HepG2 (cell line): ENCODE data around the gene ZNF132. TPM values are rescaled to one million over a fixed set of nuclear protein-coding genes. Genes with fewer than 3 reads are reported as not detected.

Source experiments
- FOXP1 ChIP-seq, 2 experiments: fragments of 450-650 bp in 1 of 2; IDR thresholded peaks; 2 replicates each; pipeline ENCODE4 v1.6.1; 2017 to 2018; ENCODE audit warnings: antibody characterized with exemption in 1 of 2
- JARID2 ChIP-seq: sonication (generic); formaldehyde crosslinking; IDR thresholded peaks from 2 replicates; pipeline ENCODE4 v1.8.1; 2023; ENCODE audit warnings: missing genetic modification reagents, inconsistent platforms; ENCODE audit not compliant: insufficient replicate concordance
- MTA1 ChIP-seq: sonication (generic); formaldehyde crosslinking; IDR thresholded peaks from 2 replicates; pipeline ENCODE4 v1.4.0; 2020; ENCODE audit warnings: missing genetic modification reagents, mild to moderate bottlenecking, borderline replicate concordance
- RBM39 ChIP-seq: fragments of 200-400 bp; formaldehyde crosslinking; IDR thresholded peaks from one replicate; pipeline ENCODE4 v1.6.1; 2018; ENCODE audit warnings: antibody characterized with exemption, mild to moderate bottlenecking, low read depth, low read length; ENCODE audit not compliant: poor library complexity, severe bottlenecking
- SKI ChIP-seq: fragments of 450-650 bp; IDR thresholded peaks from one replicate; pipeline ENCODE4 v1.6.1; 2018; ENCODE audit warnings: mild to moderate bottlenecking; ENCODE audit not compliant: partially characterized antibody
- SOX6 ChIP-seq, 2 experiments: fragments of 450-650 bp in 1 of 2; sonication (generic) in 1 of 2; formaldehyde crosslinking in 1 of 2; IDR thresholded peaks; 2 replicates each; pipeline versions ENCODE4 v1.4.0 to v1.6.1; 2017 to 2020; ENCODE audit warnings: antibody characterized with exemption in 1 of 2, mild to moderate bottlenecking in 1 of 2, missing genetic modification reagents in 1 of 2
- SP5 ChIP-seq: IDR thresholded peaks from 2 replicates; pipeline ENCODE4 v1.6.1; 2016; ENCODE audit warnings: low read depth, borderline replicate concordance
- ZBTB21 ChIP-seq: sonication (generic); formaldehyde crosslinking; IDR thresholded peaks from 2 replicates; pipeline ENCODE4 v1.4.0; 2020; ENCODE audit warnings: missing genetic modification reagents
- ZBTB7B ChIP-seq: sonication (generic); formaldehyde crosslinking; IDR thresholded peaks from 2 replicates; pipeline ENCODE4 v1.4.0; 2020; ENCODE audit warnings: missing genetic modification reagents
- ZFX ChIP-seq: sonication (generic); formaldehyde crosslinking; IDR thresholded peaks from 2 replicates; pipeline ENCODE4 v1.4.0; 2020; ENCODE audit warnings: mild to moderate bottlenecking, low read depth, missing genetic modification reagents, moderate library complexity
- ZFYVE20 ChIP-seq: sonication (generic); formaldehyde crosslinking; IDR thresholded peaks from 2 replicates; pipeline ENCODE4 v1.8.0; 2023; ENCODE audit warnings: low read depth, mild to moderate bottlenecking, moderate library complexity, missing genetic modification reagents, borderline replicate concordance
- ZNF160 ChIP-seq: sonication (generic); formaldehyde crosslinking; IDR thresholded peaks from 2 replicates; pipeline ENCODE4 v1.8.0; 2022; ENCODE audit warnings: mild to moderate bottlenecking, inconsistent platforms, missing genetic modification reagents
- ZNF567 ChIP-seq: sonication (generic); formaldehyde crosslinking; IDR thresholded peaks from 2 replicates; pipeline ENCODE4 v1.8.1; 2023; ENCODE audit warnings: mild to moderate bottlenecking, missing genetic modification reagents, borderline replicate concordance
- ZSCAN20 ChIP-seq: sonication (generic); formaldehyde crosslinking; IDR thresholded peaks from 2 replicates; pipeline ENCODE4 v1.4.0; 2020; ENCODE audit warnings: missing genetic modification reagents, mild to moderate bottlenecking, borderline replicate concordance
- polyA plus RNA-seq, 8 experiments: library from polyadenylated mRNA; depleted of rRNA in 3 of 8; stranded (reverse) in 7 of 8; unstranded in 1 of 8; fragments of >200 nt; fragmentation: Illumina TruSeq in 4 of 8; extraction: Trizol in 4 of 8; gene quantifications; 2 replicates each; pipeline versions ENCODE4 v1.2.1 to v1.2.3, GENCODE V29; 2011 to 2016; ENCODE audit warnings: low read depth in 4 of 8, missing spikeins in 1 of 8, mixed read lengths in 1 of 8; ENCODE audit not compliant: insufficient read depth in 1 of 8
- total RNA-seq, 5 experiments: library from RNA; depleted of rRNA; stranded (reverse); fragments of >200 nt; fragmentation: Illumina TruSeq; extraction: Trizol; gene quantifications; 2 replicates each; pipeline ENCODE4 v1.2.3, GENCODE V29; 2016; ENCODE audit warnings: low read depth in 1 of 5
- TF ChIP-seq, protein P1 (sequence below): sonication (generic); formaldehyde crosslinking; IDR thresholded peaks from 2 replicates; pipeline ENCODE4 v1.8.0; 2022; ENCODE audit warnings: low read depth, missing genetic modification reagents
- TF ChIP-seq, protein P2 (sequence below): sonication (generic); formaldehyde crosslinking; IDR thresholded peaks from 2 replicates; pipeline ENCODE4 v1.5.0; 2020; ENCODE audit warnings: mild to moderate bottlenecking, missing genetic modification reagents
- TF ChIP-seq, protein P3 (sequence below): sonication (generic); formaldehyde crosslinking; IDR thresholded peaks from 2 replicates; pipeline ENCODE4 v1.5.1; 2020; ENCODE audit warnings: mild to moderate bottlenecking, moderate library complexity, missing genetic modification reagents
- TF ChIP-seq, protein P4 (sequence below): sonication (generic); formaldehyde crosslinking; IDR thresholded peaks from 2 replicates; pipeline ENCODE4 v1.4.0; 2020; ENCODE audit warnings: low read depth, missing genetic modification reagents

ZNF132 gene
- total and polyA plus RNA-seq, 2 of the 13 experiments (the other 11 are each of a cell fraction or from before 2014, with no cell fraction given): not detected

DNA sequence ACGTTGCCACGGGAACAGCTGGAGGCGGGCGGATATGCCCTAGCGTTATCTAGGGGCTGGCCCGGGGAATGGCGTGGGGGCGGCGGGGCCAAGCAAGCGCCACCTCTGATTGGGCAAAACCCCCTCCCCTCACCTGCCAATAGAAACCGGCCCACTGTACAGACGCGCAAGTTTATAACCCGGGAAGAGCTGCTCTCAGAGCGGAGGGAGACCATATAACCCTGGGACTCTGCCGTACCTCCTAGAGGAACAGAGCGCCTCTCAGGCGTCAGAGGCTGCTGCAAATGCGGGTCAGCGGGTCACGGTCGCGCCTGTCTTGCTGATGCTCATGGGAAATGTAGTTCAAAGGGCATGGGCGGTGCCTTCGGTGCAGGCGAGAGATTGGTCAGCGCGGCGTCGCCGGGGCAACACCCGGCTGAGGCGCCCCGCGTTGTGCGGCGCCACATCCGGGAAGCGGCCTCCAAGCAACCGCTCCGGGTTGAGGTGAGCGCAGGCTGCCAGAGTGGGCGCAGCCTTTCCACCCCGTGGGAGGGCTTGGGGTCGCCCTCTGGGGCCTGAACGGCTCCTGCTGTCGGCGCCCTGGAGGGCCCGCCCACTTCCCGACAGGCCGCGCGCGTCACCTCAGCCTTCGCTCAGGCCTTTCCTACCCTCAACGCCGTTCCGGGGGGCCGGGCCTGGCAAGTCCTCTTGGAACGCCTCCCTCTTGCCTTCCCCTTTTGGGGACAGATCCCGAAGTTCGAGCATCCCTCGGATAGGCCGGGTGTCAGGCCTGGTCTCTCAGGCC, 36.0 kb upstream of the ZNF132 start, which contains the start of gene ZNF446 (continued):
- TF ChIP-seq ZFX (CRISPR knock-in tag) (peak; percentile 91), SP5 (CRISPR knock-in tag) (no peak), MTA1 (CRISPR knock-in tag) (peak; percentile 34; the same call in 1 of the 2 replicates), JARID2 (no peak), ZBTB21 (CRISPR knock-in tag) (no peak), ZNF160 (CRISPR knock-in tag) (peak; percentile 56; the same call in 1 of the 2 replicates), SOX6 (IDR thresholded peaks at IDR 0.05) (no peak), SOX6 (CRISPR knock-in tag; IDR thresholded peaks at IDR 0.05) (peak; percentile 60), FOXP1 (IDR thresholded peaks at IDR 0.05) (no peak), FOXP1 (CRISPR knock-in tag; IDR thresholded peaks at IDR 0.05) (no peak), SKI (peak; percentile 37), ZFYVE20 (CRISPR knock-in tag) (no peak), ZBTB7B (CRISPR knock-in tag) (peak; percentile 73; the same call in 1 of the 2 replicates), RBM39 (peak; percentile 59), ZSCAN20 (CRISPR knock-in tag) (peak; percentile 49; the same call in 1 of the 2 replicates), ZNF567 (CRISPR knock-in tag) (peak; percentile 83; the same call in 1 of the 2 replicates)
- TF ChIP-seq, protein P1, sequence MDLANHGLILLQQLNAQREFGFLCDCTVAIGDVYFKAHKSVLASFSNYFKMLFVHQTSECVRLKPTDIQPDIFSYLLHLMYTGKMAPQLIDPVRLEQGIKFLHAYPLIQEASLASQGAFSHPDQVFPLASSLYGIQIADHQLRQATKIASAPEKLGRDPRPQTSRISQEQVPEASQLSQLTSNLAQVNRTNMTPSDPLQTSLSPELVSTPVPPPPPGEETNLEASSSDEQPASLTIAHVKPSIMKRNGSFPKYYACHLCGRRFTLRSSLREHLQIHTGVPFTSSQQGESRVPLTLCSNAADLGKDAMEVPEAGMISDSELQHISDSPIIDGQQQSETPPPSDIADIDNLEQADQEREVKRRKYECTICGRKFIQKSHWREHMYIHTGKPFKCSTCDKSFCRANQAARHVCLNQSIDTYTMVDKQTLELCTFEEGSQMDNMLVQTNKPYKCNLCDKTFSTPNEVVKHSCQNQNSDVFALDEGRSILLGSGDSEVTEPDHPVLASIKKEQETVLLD (CRISPR knock-in tag): no peak
- TF ChIP-seq, protein P2, sequence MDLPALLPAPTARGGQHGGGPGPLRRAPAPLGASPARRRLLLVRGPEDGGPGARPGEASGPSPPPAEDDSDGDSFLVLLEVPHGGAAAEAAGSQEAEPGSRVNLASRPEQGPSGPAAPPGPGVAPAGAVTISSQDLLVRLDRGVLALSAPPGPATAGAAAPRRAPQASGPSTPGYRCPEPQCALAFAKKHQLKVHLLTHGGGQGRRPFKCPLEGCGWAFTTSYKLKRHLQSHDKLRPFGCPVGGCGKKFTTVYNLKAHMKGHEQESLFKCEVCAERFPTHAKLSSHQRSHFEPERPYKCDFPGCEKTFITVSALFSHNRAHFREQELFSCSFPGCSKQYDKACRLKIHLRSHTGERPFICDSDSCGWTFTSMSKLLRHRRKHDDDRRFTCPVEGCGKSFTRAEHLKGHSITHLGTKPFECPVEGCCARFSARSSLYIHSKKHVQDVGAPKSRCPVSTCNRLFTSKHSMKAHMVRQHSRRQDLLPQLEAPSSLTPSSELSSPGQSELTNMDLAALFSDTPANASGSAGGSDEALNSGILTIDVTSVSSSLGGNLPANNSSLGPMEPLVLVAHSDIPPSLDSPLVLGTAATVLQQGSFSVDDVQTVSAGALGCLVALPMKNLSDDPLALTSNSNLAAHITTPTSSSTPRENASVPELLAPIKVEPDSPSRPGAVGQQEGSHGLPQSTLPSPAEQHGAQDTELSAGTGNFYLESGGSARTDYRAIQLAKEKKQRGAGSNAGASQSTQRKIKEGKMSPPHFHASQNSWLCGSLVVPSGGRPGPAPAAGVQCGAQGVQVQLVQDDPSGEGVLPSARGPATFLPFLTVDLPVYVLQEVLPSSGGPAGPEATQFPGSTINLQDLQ (CRISPR knock-in tag): peak; percentile 81; the same call in 1 of the 2 replicates
- TF ChIP-seq, protein P3, sequence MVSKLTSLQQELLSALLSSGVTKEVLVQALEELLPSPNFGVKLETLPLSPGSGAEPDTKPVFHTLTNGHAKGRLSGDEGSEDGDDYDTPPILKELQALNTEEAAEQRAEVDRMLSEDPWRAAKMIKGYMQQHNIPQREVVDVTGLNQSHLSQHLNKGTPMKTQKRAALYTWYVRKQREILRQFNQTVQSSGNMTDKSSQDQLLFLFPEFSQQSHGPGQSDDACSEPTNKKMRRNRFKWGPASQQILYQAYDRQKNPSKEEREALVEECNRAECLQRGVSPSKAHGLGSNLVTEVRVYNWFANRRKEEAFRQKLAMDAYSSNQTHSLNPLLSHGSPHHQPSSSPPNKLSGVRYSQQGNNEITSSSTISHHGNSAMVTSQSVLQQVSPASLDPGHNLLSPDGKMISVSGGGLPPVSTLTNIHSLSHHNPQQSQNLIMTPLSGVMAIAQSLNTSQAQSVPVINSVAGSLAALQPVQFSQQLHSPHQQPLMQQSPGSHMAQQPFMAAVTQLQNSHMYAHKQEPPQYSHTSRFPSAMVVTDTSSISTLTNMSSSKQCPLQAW (CRISPR knock-in tag): peak; percentile 92
- TF ChIP-seq, protein P4, sequence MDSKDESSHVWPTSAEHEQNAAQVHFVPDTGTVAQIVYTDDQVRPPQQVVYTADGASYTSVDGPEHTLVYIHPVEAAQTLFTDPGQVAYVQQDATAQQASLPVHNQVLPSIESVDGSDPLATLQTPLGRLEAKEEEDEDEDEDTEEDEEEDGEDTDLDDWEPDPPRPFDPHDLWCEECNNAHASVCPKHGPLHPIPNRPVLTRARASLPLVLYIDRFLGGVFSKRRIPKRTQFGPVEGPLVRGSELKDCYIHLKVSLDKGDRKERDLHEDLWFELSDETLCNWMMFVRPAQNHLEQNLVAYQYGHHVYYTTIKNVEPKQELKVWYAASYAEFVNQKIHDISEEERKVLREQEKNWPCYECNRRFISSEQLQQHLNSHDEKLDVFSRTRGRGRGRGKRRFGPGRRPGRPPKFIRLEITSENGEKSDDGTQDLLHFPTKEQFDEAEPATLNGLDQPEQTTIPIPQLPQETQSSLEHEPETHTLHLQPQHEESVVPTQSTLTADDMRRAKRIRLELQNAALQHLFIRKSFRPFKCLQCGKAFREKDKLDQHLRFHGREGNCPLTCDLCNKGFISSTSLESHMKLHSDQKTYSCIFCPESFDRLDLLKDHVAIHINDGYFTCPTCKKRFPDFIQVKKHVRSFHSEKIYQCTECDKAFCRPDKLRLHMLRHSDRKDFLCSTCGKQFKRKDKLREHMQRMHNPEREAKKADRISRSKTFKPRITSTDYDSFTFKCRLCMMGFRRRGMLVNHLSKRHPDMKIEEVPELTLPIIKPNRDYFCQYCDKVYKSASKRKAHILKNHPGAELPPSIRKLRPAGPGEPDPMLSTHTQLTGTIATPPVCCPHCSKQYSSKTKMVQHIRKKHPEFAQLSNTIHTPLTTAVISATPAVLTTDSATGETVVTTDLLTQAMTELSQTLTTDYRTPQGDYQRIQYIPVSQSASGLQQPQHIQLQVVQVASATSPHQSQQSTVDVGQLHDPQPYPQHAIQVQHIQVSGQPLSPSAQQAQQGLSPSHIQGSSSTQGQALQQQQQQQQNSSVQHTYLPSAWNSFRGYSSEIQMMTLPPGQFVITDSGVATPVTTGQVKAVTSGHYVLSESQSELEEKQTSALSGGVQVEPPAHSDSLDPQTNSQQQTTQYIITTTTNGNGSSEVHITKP (CRISPR knock-in tag): peak; percentile 75; the same call in 1 of the 2 replicates
